Measurements from ENCODE around the gene ATP2A3. TPM values are rescaled to one million over a fixed set of nuclear protein-coding genes. Genes with fewer than 3 reads are reported as not detected.
A peak's percentile ranks its signal among the peaks of the same experiment; 100 is the strongest.
"Not testable (repeated sequence)": the region's sequence is repeated elsewhere in the genome, so short reads cannot be mapped to it uniquely, and the experiment has no call there.

ATP2A3 gene
- total RNA-seq, 1 donor from 2014 or later: 44.4 TPM

- no peak for DNase-seq
- intact Hi-C loops (cut with DNase I): no loop called here
- H3K4me1 ChIP-seq: no peaks in the 10 kb centered on the region
- H3K9me3 ChIP-seq: peaks cover 5% of the 10 kb centered on the region
- no peak overlapping the region for H3K4me3 ChIP-seq
- no peak overlapping the region for H3K27ac ChIP-seq
- no peaks in the 10 kb centered on the region for H3K36me3 ChIP-seq
- TF ChIP-seq CTCF (IDR thresholded peaks at IDR 0.05): no peak
- ATAC-seq: no peak
- no peaks in the 10 kb centered on the region for H3K27me3 ChIP-seq
Measured at GRCh38 chr17:3994221-3994576, 30.0 kb upstream of the ATP2A3 start.

- ATAC-seq: no peak
- Histone ChIP-seq H3K9me3 (peaks cover 5% of the 10 kb centered on the region), H3K36me3 (no peaks in the 10 kb centered on the region), H3K27ac (no peak overlapping the region), H3K4me3 (no peak overlapping the region), H3K27me3 (no peaks in the 10 kb centered on the region), H3K4me1 (no peaks in the 10 kb centered on the region)
- intact Hi-C loops (cut with DNase I): no loop called here
- DNase-seq: no peak
- TF ChIP-seq CTCF (IDR thresholded peaks at IDR 0.05): no peak
Measured at GRCh38 chr17:3993493-3994220, 29.4 kb upstream of the ATP2A3 start.

- H3K27me3 ChIP-seq: no peaks in the 10 kb centered on the region
- H3K9me3 ChIP-seq: peaks cover 5% of the 10 kb centered on the region
- no peaks in the 10 kb centered on the region for H3K4me1 ChIP-seq
- H3K4me3 ChIP-seq: no peak overlapping the region
- no peak overlapping the region for H3K27ac ChIP-seq
- no peaks in the 10 kb centered on the region for H3K36me3 ChIP-seq
- no peak for ATAC-seq
- TF ChIP-seq CTCF (IDR thresholded peaks at IDR 0.05): no peak
- DNase-seq: peak; percentile 16
- intact Hi-C loops (cut with DNase I): no loop called here
Measured at GRCh38 chr17:3992370-3992769, 28.1 kb upstream of the ATP2A3 start.

GRCh38 chr17:3991699-3992098, 27.5 kb upstream of the ATP2A3 start:
- H3K27me3 ChIP-seq; intact Hi-C loops (cut with DNase I); H3K4me3 ChIP-seq; DNase-seq; H3K36me3 ChIP-seq; H3K4me1 ChIP-seq; ATAC-seq; H3K27ac ChIP-seq; H3K9me3 ChIP-seq: not testable (repeated sequence)

- H3K4me3 ChIP-seq: no peak overlapping the region
- H3K27ac ChIP-seq: no peak overlapping the region
- H3K4me1 ChIP-seq: peaks cover 2% of the 10 kb centered on the region
- ATAC-seq (no peak), DNase-seq (peak; percentile 13)
- H3K9me3 ChIP-seq: peaks cover 5% of the 10 kb centered on the region
- H3K36me3 ChIP-seq: no peaks in the 10 kb centered on the region
- no peak for TF ChIP-seq CTCF (IDR thresholded peaks at IDR 0.05)
- intact Hi-C loops (cut with DNase I): no loop called here
- H3K27me3 ChIP-seq: no peaks in the 10 kb centered on the region
Measured at GRCh38 chr17:3990386-3991127, 26.3 kb upstream of the ATP2A3 start.
